OCI-LY3 (cell line): ENCODE measurements around the gene AATK.

ENCODE experiments used
- H2AFZ ChIP-seq: fragments of 200-600, 300-600 bp; shearing (Covaris generic); 2 replicates; pipeline ENCODE4 v1.6.0; 2014; ENCODE audit warnings: antibody characterized with exemption, low read depth, low read length
- H3K27ac ChIP-seq: fragments of 200-600, 300-600 bp; sonication (generic); 2 replicates; pipeline ENCODE4 v1.5.1; 2014; ENCODE audit warnings: mild to moderate bottlenecking, low read length, moderate library complexity, mixed read lengths
- H3K27me3 ChIP-seq: fragments of 200-600, 300-600 bp; sonication (generic); 2 replicates; pipeline ENCODE4 v1.6.1; 2014; ENCODE audit warnings: low read depth, low read length, mixed read lengths
- H3K36me3 ChIP-seq: fragments of 200-600, 300-600 bp; sonication (generic); replicated peaks from 2 replicates; pipeline ENCODE3; 2014; ENCODE audit warnings: low read depth, low read length, mixed read lengths
- H3K4me1 ChIP-seq: fragments of 300-600, 200-600 bp; sonication (generic); 2 replicates; pipeline ENCODE4 v1.6.1; 2014; ENCODE audit warnings: low read length, mixed read lengths
- H3K4me2 ChIP-seq: fragments of 200-600, 300-600 bp; sonication (generic); 2 replicates; pipeline ENCODE4 v1.6.1; 2014; ENCODE audit warnings: low read length, mixed read lengths
- H3K4me3 ChIP-seq: fragments of 300-600, 200-600 bp; sonication (generic); 2 replicates; pipeline ENCODE4 v1.5.1; 2014; ENCODE audit warnings: antibody characterized with exemption, mild to moderate bottlenecking, low read length, moderate library complexity
- H3K79me2 ChIP-seq: fragments of 300-600, 200-600 bp; shearing (Covaris generic); 2 replicates; pipeline ENCODE4 v1.6.1; 2014; ENCODE audit warnings: mild to moderate bottlenecking, low read length, mixed read lengths
- H3K9ac ChIP-seq: fragments of 300-600, 200-600 bp; shearing (Covaris generic); 2 replicates; pipeline ENCODE4 v1.6.0; 2014; ENCODE audit warnings: mild to moderate bottlenecking, low read length, moderate library complexity
- H3K9me3 ChIP-seq: fragments of 200-600, 300-600 bp; shearing (Covaris generic); 2 replicates; pipeline ENCODE4 v1.6.1; 2014; ENCODE audit warnings: low read length, mixed read lengths; ENCODE audit not compliant: insufficient read depth
- H4K20me1 ChIP-seq: fragments of 200-600, 300-600 bp; sonication (generic); 2 replicates; pipeline ENCODE4 v1.6.1; 2016; ENCODE audit warnings: low read length, mixed read lengths; ENCODE audit not compliant: insufficient read depth
- EZH2phosphoT487 ChIP-seq: fragments of 200-600 bp; shearing (Covaris generic); IDR thresholded peaks from 2 replicates; pipeline ENCODE4 v1.6.1; 2018; ENCODE audit warnings: antibody characterized with exemption, mixed run types, low read depth
- TF ChIP-seq, protein P1 (sequence below): fragments of 200-600, 300-600 bp; sonication (generic); IDR thresholded peaks from 2 replicates; pipeline ENCODE4 v1.5.1; 2014; ENCODE audit warnings: antibody characterized with exemption, low read length, low read depth

AATK gene

GRCh38 chr17:81095383-81095762, 70.6 kb downstream of the AATK start:
- H3K27me3 ChIP-seq = peaks cover 46% of the 10 kb centered on the region
- peaks cover 12% of the 10 kb centered on the region for H3K4me1 ChIP-seq
- no peaks in the 10 kb centered on the region for H3K9me3 ChIP-seq
- H3K4me2 ChIP-seq = peak overlapping the region; percentile 40
- peak overlapping the region; percentile 21; the same call in 1 of the 2 replicates for H3K4me3 ChIP-seq
- no peaks in the 10 kb centered on the region for H3K79me2 ChIP-seq
- no peak overlapping the region for H3K9ac ChIP-seq
- TF ChIP-seq EZH2phosphoT487 = no peak; the same call in 1 of the 2 replicates
- TF ChIP-seq, protein P1, sequence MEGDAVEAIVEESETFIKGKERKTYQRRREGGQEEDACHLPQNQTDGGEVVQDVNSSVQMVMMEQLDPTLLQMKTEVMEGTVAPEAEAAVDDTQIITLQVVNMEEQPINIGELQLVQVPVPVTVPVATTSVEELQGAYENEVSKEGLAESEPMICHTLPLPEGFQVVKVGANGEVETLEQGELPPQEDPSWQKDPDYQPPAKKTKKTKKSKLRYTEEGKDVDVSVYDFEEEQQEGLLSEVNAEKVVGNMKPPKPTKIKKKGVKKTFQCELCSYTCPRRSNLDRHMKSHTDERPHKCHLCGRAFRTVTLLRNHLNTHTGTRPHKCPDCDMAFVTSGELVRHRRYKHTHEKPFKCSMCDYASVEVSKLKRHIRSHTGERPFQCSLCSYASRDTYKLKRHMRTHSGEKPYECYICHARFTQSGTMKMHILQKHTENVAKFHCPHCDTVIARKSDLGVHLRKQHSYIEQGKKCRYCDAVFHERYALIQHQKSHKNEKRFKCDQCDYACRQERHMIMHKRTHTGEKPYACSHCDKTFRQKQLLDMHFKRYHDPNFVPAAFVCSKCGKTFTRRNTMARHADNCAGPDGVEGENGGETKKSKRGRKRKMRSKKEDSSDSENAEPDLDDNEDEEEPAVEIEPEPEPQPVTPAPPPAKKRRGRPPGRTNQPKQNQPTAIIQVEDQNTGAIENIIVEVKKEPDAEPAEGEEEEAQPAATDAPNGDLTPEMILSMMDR = no peak
- H3K27ac ChIP-seq = no peak overlapping the region
- no peak overlapping the region for H2AFZ ChIP-seq
- H3K36me3 ChIP-seq = no peaks in the 10 kb centered on the region
- H4K20me1 ChIP-seq = no peaks in the 10 kb centered on the region

- H2AFZ ChIP-seq = no peak overlapping the region
- H3K9me3 ChIP-seq = no peaks in the 10 kb centered on the region
- H3K4me2 ChIP-seq = peak overlapping the region; percentile 40
- H3K79me2 ChIP-seq = no peaks in the 10 kb centered on the region
- H4K20me1 ChIP-seq = no peaks in the 10 kb centered on the region
- 0 out of 2 replicates have a peak overlapping the region, but pooled peaks have one; percentile 21 for H3K4me3 ChIP-seq
- H3K36me3 ChIP-seq = no peaks in the 10 kb centered on the region
- TF ChIP-seq EZH2phosphoT487 = no peak
- TF ChIP-seq, protein P1 = no peak
- H3K9ac ChIP-seq = no peak overlapping the region
- H3K27me3 ChIP-seq = peaks cover 46% of the 10 kb centered on the region
- peaks cover 12% of the 10 kb centered on the region for H3K4me1 ChIP-seq
- H3K27ac ChIP-seq = no peak overlapping the region
Measured at GRCh38 chr17:81094509-81095382, 71.3 kb downstream of the AATK start.

DNA sequence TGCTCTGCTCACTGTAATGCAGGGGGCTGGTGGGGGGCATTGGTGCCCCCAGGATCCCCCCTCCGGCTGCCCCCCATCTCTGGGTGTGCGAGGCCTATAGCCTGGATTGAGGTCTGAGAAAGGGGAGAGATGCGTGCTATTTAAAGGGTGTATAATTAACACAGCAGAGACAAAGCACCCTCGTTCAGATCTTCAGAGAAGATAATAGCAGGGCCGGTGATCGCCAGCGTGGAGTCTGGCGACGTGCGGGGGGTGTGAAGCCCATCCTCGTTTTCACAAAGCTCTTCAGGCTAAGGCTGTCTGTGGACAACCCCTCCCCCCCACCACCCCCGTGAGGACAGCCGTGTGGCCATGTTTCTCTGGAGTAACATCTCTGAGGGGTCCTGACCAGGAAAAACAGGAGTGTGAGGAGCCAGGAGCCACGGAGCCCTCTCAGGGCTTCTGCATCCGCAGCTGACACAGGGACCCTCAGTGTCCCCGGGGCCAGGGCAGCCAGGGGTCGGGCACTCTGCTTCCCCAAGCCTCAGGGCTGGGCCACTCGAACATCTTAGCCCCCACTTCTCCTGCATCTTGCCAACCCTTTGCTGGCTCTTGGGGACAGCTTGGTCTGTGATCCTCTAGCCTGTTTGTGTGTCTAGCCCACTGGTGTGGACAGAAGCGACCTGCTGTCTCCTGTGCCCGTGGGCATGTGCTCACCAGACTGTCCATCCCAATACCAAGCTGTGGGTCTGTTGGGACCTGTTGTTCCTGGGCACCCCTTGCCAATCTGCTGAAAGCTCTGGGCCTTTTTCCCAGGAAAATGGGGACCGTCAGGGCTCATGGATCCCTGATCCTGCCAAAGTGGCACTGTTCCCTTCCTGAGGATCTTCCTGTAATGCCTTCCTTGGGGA, 72.2 kb downstream of the AATK start:
- Histone ChIP-seq H3K4me3 (no peak overlapping the region), H4K20me1 (no peaks in the 10 kb centered on the region), H2AFZ (no peak overlapping the region), H3K36me3 (no peaks in the 10 kb centered on the region), H3K4me1 (peaks cover 12% of the 10 kb centered on the region), H3K27ac (no peak overlapping the region), H3K79me2 (no peaks in the 10 kb centered on the region), H3K4me2 (no peak overlapping the region), H3K27me3 (peaks cover 46% of the 10 kb centered on the region), H3K9me3 (no peaks in the 10 kb centered on the region), H3K9ac (no peak overlapping the region)
- no peak for TF ChIP-seq EZH2phosphoT487
- TF ChIP-seq, protein P1 = no peak
